ENCODE measurements around the gene BCKDHA.

- no peak for TF ChIP-seq POLR2A (IDR thresholded peaks at IDR 0.05; ENCODE audit: low read depth)
- no peak for TF ChIP-seq CTCF (IDR thresholded peaks at IDR 0.05)
- TF ChIP-seq POLR2AphosphoS5 (IDR thresholded peaks at IDR 0.05) = no peak
- no peak for TF ChIP-seq EP300 (IDR thresholded peaks at IDR 0.05)
Observed at GRCh38 chr19:41366089-41366488, 31.5 kb upstream of the BCKDHA start.

Measured in esophagus muscularis mucosa (tissue), 4 donors.